Kidney epithelial cell (primary cell): ENCODE data around the gene OR4E2. TPM values are rescaled to one million over a fixed set of nuclear protein-coding genes. Genes with fewer than 3 reads are reported as not detected.
"Not testable (repeated sequence)": the region's sequence is repeated elsewhere in the genome, so short reads cannot be mapped to it uniquely, and the experiment has no call there.

Source experiments
- DNase-seq: peaks from one replicate; pipeline ENCODE4 v3.0.0-alpha.2; 2010; ENCODE audit warnings: low read depth
- H3K27me3 ChIP-seq: 2 replicates; pipeline ENCODE4 v1.6.0; 2011; ENCODE audit warnings: low read length; ENCODE audit not compliant: control insufficient read depth, insufficient read depth
- H3K36me3 ChIP-seq: 2 replicates; pipeline ENCODE4 v1.5.1; 2011; ENCODE audit warnings: low read length; ENCODE audit not compliant: control insufficient read depth, insufficient read depth
- H3K4me3 ChIP-seq: 2 replicates; pipeline ENCODE4 v1.5.1; 2011; ENCODE audit warnings: low read depth, mild to moderate bottlenecking, control low read depth, low read length
- total RNA-seq: library from RNA; depleted of rRNA; stranded (reverse); fragments of >200 nt; gene quantifications from 2 replicates; pipeline ENCODE4 v1.2.3, GENCODE V29; 2015
- TF ChIP-seq, protein P1 (sequence below): IDR thresholded peaks from 2 replicates; pipeline ENCODE4 v1.5.1; 2011; ENCODE audit warnings: mild to moderate bottlenecking, moderate library complexity, low read length, control low read depth, inconsistent platforms; ENCODE audit not compliant: insufficient read depth, poor library complexity, severe bottlenecking

The OR4E2 gene
- total RNA-seq = not detected in 2 replicates

DNA sequence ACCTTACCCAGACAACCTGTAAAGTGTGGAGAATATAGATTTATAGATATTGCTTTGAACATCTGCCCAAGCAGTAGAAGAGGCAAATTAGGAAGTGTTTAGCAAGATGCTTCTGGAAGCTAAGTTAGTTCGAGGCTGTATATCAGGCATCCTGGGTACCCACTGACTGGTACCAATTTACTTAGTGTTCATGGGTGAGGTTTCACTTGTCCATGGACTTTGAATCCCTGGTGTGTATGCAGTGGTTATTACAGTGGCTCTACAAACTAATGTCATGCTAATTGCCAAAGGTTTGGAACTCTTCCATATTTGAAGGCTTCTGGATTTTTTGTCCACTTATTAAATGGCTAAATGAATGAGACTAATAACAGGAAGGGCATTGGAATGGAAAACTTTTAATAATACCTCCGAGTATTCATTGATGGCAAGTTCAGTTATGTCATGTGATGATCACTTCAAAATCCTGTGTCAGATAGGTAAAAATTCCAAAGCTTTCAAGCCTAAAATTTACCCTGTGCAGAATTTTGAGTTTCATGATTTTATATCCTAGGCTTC is at the start of gene OR4E2:
OR4E2 (plus strand) TSS at position 505 of the 555 bp plus-strand sequence. CDS start 11,248 bp downstream, outside the sequence.
- Histone ChIP-seq H3K27me3 (no peaks in the 10 kb centered on the region), H3K4me3 (no peak within 1 kb of the TSS), H3K36me3 (no peaks in the 10 kb centered on the region)
- TF ChIP-seq, protein P1, sequence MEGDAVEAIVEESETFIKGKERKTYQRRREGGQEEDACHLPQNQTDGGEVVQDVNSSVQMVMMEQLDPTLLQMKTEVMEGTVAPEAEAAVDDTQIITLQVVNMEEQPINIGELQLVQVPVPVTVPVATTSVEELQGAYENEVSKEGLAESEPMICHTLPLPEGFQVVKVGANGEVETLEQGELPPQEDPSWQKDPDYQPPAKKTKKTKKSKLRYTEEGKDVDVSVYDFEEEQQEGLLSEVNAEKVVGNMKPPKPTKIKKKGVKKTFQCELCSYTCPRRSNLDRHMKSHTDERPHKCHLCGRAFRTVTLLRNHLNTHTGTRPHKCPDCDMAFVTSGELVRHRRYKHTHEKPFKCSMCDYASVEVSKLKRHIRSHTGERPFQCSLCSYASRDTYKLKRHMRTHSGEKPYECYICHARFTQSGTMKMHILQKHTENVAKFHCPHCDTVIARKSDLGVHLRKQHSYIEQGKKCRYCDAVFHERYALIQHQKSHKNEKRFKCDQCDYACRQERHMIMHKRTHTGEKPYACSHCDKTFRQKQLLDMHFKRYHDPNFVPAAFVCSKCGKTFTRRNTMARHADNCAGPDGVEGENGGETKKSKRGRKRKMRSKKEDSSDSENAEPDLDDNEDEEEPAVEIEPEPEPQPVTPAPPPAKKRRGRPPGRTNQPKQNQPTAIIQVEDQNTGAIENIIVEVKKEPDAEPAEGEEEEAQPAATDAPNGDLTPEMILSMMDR = no peak
- no peak for DNase-seq

DNA sequence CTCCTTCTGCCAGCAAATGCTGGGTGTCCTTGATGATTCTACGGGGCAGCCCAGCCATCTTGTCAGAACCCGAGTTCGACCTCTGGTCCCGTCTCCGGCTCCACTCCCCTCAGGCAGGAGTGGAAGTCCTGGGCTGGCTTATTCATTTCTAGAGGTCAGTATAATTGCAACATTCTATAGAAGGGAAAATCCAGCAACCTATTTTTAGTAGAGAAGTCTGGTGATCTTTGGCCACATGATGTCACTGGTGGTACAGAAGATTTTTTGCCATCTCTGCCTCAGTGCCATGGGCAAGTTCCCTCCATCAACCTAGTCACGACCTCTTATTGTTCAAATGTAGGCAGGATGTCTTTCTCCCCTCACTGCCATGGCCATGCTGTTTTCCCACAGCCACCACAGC is 41.3 kb upstream of the OR4E2 start:
- Histone ChIP-seq H3K4me3 (no peak overlapping the region), H3K27me3 (no peaks in the 10 kb centered on the region), H3K36me3 (no peaks in the 10 kb centered on the region)
- DNase-seq = no peak
- TF ChIP-seq, protein P1 = no peak

- TF ChIP-seq, protein P1 = no peak
Observed at GRCh38 chr14:21614240-21614639, 39.4 kb upstream of the OR4E2 start.

GRCh38 chr14:21617614-21618013 is 36.0 kb upstream of the OR4E2 start:
- no peaks in the 10 kb centered on the region for H3K36me3 ChIP-seq
- TF ChIP-seq, protein P1 = no peak
- no peaks in the 10 kb centered on the region for H3K27me3 ChIP-seq
- no peak for DNase-seq
- no peak overlapping the region for H3K4me3 ChIP-seq

More at GRCh38 chr14:21614240-21614639, 39.4 kb upstream of the OR4E2 start:
- H3K4me3 ChIP-seq = no peak overlapping the region
- DNase-seq = no peak
- no peaks in the 10 kb centered on the region for H3K27me3 ChIP-seq
- no peaks in the 10 kb centered on the region for H3K36me3 ChIP-seq

DNA sequence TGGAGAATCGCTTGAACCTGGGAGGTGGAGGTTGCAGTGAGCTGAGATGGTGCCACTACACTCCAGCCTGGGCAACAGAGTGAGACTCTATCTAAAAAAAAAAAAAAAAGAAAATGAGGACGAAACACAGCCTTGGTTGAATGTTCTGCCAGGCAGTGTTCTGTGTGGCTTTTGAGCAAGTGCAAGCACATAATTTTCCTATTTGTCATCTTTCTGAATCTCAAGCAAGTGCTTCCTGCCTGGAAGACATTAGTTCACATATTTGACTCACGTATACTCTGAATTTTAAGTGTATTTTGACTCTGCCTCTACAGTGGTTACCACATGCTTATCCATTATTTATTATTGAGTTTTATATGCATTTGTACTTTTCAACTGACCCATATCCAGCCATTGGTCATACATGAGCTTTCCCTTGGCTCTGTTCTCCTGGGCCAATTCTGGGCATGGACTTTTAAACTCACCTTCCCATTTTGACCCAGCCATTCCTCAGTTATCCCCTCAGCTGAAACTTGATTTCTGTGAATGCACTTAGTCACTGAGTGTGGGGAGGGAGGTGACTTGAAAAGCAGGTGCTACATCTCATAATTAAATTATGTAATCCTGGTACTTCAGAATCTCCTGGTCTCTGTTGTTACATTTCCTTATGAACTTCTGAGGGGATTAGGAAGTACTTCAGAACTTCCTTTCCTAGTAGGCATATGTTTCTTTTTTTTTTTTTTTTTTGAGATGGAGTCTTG is 27.0 kb upstream of the OR4E2 start:
- Histone ChIP-seq H3K4me3 (no peak overlapping the region), H3K27me3 (no peaks in the 10 kb centered on the region), H3K36me3 (no peaks in the 10 kb centered on the region)
- TF ChIP-seq, protein P1 = no peak
- DNase-seq = peak; percentile 71

- not testable (repeated sequence) for H3K36me3 ChIP-seq, H3K27me3 ChIP-seq, H3K4me3 ChIP-seq, DNase-seq
Observed at GRCh38 chr14:21630503-21630902, 23.1 kb upstream of the OR4E2 start.
